HG02759 (cell line): ENCODE results near the gene ADAM8.
"Not testable (repeated sequence)": the region's sequence is repeated elsewhere in the genome, so short reads cannot be mapped to it uniquely, and the experiment has no call there.

Experiments
- ATAC-seq: cut with Tn5 transposase; IDR thresholded peaks from one replicate; pipeline ENCODE4 v1.9.1; 2021; ENCODE audit warnings: mild to moderate bottlenecking, moderate library complexity; ENCODE audit not compliant: unreplicated experiment

Gene ADAM8

DNA sequence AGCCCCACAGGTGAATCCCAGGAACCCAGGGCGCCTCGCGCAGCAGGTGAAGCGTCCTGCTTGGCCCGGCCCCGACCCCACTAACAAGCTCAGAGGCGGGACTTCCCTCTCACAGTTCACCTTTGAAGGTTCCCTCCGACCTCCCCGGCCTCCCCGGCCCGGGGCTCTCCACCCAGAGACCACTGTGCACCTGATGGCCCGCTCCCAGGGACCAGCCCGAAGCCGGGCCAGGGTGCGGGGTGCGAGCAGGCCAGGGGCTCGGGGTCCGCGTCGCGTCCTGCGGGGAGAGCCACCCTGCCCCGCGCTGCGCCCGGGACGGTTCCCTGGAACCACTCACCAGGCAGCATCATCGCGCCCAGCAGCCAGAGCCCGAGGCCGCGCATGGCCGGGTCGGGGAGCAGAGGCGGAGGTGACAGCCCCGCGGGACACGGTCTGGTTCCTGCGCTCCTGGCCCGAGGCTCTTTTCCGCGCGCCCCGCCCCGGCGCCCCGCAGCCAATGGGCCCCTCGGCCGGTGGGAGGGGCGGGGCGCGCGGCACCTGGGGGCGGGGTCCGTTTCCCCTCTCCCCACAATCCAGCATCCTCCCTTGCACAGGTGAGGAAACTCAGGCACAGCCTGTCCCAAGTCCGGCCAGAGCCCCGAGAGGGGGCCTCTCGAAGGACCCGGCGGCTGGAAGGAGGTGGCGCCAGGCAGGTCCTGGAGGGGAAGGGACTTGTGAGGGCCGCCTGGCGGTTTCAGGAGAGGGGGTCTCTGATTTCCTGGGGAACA is at the start of gene ADAM8:
Gene ADAM8 (minus strand): TSS at position 434 of the 767 bp plus-strand sequence. CDS start 51 bp downstream, at position 383.
- ATAC-seq = peak; percentile 48

DNA sequence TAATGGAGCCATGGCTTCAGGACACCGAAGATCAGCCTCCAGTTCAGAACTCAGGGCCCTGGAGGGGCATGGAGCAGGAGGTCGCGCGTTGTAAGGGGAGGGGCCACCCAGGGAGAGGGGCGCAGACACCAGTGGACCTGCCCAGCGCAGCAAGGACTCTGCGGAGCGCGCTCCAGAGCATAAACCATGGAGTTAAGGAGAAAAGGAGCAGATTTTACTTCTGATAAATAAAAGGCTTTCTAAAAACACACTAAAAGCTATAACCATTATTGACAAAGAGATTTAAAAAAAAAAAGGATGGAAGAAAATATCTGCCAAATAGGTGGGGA is 49.5 kb upstream of the ADAM8 start:
- no peak for ATAC-seq

- no peak for ATAC-seq
Measured at GRCh38 chr10:133325440-133326222, 49.0 kb upstream of the ADAM8 start.

GRCh38 chr10:133324857-133325260 is 48.2 kb upstream of the ADAM8 start:
- ATAC-seq = no peak

GRCh38 chr10:133324198-133324792 is 47.6 kb upstream of the ADAM8 start:
- peak; percentile 67 for ATAC-seq

DNA sequence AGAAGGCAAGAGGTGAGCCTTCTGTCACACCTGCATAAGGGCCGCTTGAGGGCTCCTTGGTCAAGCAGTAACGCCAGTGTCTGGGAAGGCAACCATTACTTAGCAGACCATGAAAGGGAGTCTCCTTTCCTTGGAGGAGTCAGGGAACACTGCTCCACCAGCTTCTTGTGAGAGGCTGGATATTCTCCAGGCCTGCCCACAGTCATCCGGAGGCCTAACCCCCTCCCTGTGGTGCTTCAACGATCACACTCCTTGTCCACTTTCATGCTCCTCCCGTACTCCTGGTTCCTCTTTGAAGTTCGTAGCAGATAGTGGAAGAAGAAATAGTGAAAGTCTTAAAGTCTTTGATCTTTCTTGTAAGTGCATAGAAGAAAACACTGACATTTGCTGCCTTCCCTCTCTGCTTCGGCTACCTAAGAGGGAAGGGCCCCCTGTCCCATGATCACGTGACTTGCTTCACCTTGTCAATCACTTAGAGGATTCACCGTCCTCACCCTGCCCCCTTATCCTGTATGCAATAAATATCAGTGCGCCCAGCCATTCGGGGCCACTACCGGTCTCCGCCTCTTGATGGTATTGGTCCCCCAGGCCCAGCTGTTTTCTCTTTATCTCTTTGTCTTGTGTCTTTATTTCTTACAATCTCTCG is 45.5 kb upstream of the ADAM8 start:
- ATAC-seq = not testable (repeated sequence)

- ATAC-seq = not testable (repeated sequence)
Measured at GRCh38 chr10:133320852-133321422, 44.3 kb upstream of the ADAM8 start.

- peak; percentile 81 for ATAC-seq
Measured at GRCh38 chr10:133318494-133319127, 41.9 kb upstream of the ADAM8 start.

- no peak for ATAC-seq
Measured at GRCh38 chr10:133316732-133317131, 40.1 kb upstream of the ADAM8 start.

GRCh38 chr10:133316266-133316665 is 39.6 kb upstream of the ADAM8 start:
- no peak for ATAC-seq

- ATAC-seq = no peak
Measured at GRCh38 chr10:133315847-133316246, 39.2 kb upstream of the ADAM8 start.

GRCh38 chr10:133314911-133315310 is 38.2 kb upstream of the ADAM8 start:
- ATAC-seq = no peak

- no peak for ATAC-seq
Measured at GRCh38 chr10:133313192-133313591, 36.5 kb upstream of the ADAM8 start.

DNA sequence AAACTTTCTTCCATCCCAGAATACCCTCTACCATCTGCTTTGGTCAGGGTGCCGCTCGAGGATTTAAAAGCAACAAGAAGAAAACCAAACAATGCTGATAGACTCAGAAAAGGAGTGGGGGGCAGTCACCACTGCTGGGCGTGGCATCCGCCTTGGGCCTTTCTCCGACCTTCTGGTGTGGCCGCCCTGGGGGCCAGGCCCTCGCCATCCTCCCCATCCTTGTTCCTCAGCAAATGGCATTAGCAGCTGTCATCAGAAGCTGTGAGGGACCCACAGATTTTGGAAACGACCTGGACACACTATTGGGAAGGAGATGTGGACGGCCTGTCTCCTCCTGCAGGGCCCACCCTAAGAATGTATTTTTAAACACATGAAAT is 36.1 kb upstream of the ADAM8 start:
- no peak for ATAC-seq

DNA sequence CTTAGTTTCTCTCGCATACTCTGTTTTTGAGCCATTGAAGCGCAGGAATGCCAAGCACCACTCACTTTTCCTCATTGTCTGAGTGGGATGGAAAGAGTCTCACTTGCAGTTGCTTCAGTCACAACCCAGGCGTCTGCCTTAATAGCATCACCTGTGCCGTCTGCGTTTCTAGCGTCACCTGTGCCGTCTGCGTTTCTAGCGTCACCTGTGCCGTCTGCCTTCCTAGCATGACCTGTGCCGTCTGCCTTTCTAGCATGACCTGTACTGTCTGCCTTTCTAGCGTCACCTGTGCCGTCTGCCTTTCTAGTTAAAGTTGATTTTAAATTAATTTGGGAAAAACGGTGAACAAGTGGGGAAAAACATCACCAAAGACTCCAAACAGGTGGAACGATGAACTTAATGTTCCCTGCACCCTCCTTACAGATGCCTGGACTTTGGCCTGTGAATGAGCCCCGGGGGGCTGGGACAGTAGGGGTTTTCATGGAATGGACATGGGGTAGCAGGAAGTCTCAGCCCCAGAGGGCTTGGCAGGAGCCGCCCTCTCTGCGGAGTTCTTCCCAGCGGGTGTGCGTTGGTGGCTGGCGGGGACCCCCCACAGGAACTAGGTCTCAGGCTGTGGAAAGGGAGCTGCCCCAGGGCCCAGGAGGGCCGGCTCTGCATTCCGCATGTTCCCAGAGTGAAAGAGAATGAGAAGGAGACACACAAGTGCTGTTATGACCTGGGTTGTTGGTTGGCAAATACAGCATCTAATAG is 35.5 kb upstream of the ADAM8 start:
- ATAC-seq = no peak

GRCh38 chr10:133311570-133311969 is 34.9 kb upstream of the ADAM8 start:
- ATAC-seq = no peak

DNA sequence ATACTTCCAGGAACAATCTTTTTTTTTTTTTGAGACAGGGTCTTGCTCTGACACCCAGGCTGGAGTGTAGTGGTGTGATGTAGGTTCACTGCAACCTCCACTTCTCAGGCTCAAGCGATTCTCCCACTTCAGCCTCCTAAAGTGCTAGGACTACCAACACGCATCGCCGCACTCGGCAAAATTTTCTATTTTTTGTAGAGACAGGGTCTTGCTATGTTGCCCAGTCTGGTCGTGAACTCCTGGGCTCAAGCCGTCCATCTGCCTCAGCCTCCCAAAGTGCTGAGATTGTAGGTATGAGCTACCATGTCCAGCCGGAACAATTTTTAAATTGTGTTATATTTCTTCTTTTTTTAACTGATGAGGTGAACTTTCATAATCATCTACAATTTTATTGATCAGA is 34.1 kb upstream of the ADAM8 start:
- no peak for ATAC-seq

DNA sequence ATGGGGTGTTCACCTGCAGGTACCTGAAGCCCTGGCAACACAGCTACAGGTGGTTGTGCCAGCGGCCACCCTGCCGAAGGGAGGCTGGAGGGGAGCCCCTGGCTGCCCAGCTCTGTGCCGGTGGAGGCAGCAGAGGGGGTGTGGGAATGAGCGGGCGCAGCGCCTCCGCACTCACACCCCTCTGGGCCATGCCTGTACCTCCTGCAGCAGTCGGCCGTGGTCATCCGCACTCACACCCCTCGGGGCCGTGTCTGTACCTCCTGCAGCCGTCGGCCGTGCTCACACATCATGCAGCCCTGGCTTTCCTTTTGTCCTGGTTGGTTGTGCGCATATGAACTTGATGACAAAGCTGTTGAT is 33.7 kb upstream of the ADAM8 start:
- no peak for ATAC-seq

DNA sequence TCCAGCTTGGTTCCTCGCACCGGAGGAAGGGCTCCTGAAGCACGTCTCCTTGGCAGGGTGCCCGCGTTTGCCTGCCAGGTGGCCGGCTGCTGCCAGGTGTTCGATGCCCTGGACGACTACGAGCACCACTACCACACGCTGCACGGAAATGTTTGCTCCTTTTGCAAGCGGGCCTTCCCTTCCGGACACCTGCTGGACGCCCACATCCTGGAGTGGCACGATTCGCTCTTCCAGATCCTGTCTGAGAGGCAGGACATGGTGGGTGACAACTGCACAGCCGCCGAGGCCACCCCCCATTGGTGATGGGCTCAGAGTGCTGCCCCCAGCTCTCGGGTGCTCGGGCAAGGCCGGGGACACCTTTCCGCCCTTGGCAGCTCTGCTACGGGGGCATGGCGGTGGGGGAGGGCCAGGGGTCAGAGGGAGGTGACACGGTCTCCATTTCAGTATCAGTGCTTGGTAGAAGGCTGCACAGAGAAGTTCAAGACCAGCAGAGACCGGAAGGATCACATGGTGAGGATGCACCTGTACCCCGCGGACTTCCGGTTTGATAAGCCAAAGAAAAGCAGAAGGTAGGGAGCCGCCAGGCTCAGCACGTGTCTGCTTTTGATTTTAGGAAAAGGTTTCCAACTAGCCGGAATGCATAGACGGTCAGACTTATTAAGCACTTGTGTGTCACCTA is 33.2 kb upstream of the ADAM8 start:
- ATAC-seq = no peak
